Liver (tissue), 4 donors: ENCODE data around the gene ART3. TPM values are rescaled to one million over a fixed set of nuclear protein-coding genes. Genes with fewer than 3 reads are reported as not detected.

Source experiments
- polyA plus RNA-seq, 2 donors: library from polyadenylated mRNA; stranded (reverse) in 1 of 2; unstranded in 1 of 2; fragments of 200-250 nt in 1 of 2; fragments of >200 nt in 1 of 2; fragmentation: Nextera tagmentation in 1 of 2; extraction: Ambion mirVana in 1 of 2; gene quantifications; one replicate each; pipeline versions ENCODE4 v1.2.1 to v1.2.3, GENCODE V29; 2013 to 2015
- total RNA-seq, 2 donors: library from RNA; depleted of rRNA; stranded (reverse); fragments of >200 nt; gene quantifications; one replicate each; pipeline ENCODE4 v1.2.3, GENCODE V29; 2014
- donor health status: healthy.
- donor health status: healthy.
- donor health status: healthy.

Gene ART3
- total and polyA plus RNA-seq, 4 donors = 0.08 TPM; not detected in 3

Other genes starting within 250 kb of the ART3 start
- gene PPEF2, start 172.3 kb upstream of the ART3 start, total RNA-seq = under 1 TPM in 1 of 2 donors, not detected in 1; 0.17 TPM
- not detected for gene PPEF2, start 172.3 kb upstream of the ART3 start, polyA plus RNA-seq
- 100 to 1,000 TPM in 1 of 2 donors, 10 to 100 TPM in 1; 49.4 to 122 TPM for gene NAAA, start 133.7 kb upstream of the ART3 start, total RNA-seq
- 10 to 100 TPM; 42.2 to 65.1 TPM for gene NAAA, start 133.7 kb upstream of the ART3 start, polyA plus RNA-seq
- 10 to 100 TPM; 11.4 to 16.3 TPM for gene SDAD1, start 83.8 kb upstream of the ART3 start, total RNA-seq
- 10 to 100 TPM in 1 of 2 donors, 1 to 10 TPM in 1; 9.8 to 25.3 TPM for gene SDAD1, start 83.8 kb upstream of the ART3 start, polyA plus RNA-seq
- gene CXCL9, start 67.2 kb upstream of the ART3 start, total RNA-seq = 1 to 10 TPM; 1.4 to 2.3 TPM
- 1 to 10 TPM in 1 of 2 donors, under 1 TPM in 1; 0.22 to 1.3 TPM for gene CXCL9, start 67.2 kb upstream of the ART3 start, polyA plus RNA-seq
- gene CXCL10, start 51.2 kb upstream of the ART3 start, total RNA-seq = 1 to 10 TPM in 1 of 2 donors, under 1 TPM in 1; 0.84 to 9.4 TPM
- 1 to 10 TPM; 1.1 to 1.4 TPM for gene CXCL10, start 51.2 kb upstream of the ART3 start, polyA plus RNA-seq
- under 1 TPM in 1 of 2 donors, not detected in 1; 0.79 TPM for gene CXCL11, start 38.6 kb upstream of the ART3 start, total RNA-seq
- gene CXCL11, start 38.6 kb upstream of the ART3 start, polyA plus RNA-seq = under 1 TPM in 1 of 2 donors, not detected in 1; 0.27 TPM
- gene NUP54, start 73.7 kb downstream of the ART3 start, total RNA-seq = 10 to 100 TPM; 20.2 to 29.3 TPM
- gene NUP54, start 73.7 kb downstream of the ART3 start, polyA plus RNA-seq = 10 to 100 TPM in 1 of 2 donors, 1 to 10 TPM in 1; 8.3 to 12.8 TPM
- 100 to 1,000 TPM in 1 of 2 donors, 10 to 100 TPM in 1; 81.0 to 136 TPM for gene SCARB2, start 139.1 kb downstream of the ART3 start, total RNA-seq
- gene SCARB2, start 139.1 kb downstream of the ART3 start, polyA plus RNA-seq = 10 to 100 TPM; 58.2 to 66.5 TPM
- 1 to 10 TPM; 1.3 to 2.0 TPM for gene FAM47E, start 177.0 kb downstream of the ART3 start, total RNA-seq
- gene FAM47E, start 177.0 kb downstream of the ART3 start, polyA plus RNA-seq = 1 to 10 TPM in 1 of 2 donors, under 1 TPM in 1; 0.85 to 2.5 TPM
- 10 to 100 TPM; 10.3 to 18.9 TPM for gene STBD1, start 232.0 kb downstream of the ART3 start, total RNA-seq
- gene STBD1, start 232.0 kb downstream of the ART3 start, polyA plus RNA-seq = 10 to 100 TPM; 41.7 to 42.5 TPM